Liver (tissue), 9 donors: ENCODE results near the gene F2RL3. TPM values are rescaled to one million over a fixed set of nuclear protein-coding genes. Genes with fewer than 3 reads are reported as not detected.

Experiments used
- DNase-seq: peaks from one replicate; pipeline ENCODE4 v3.0.0-alpha.2; 2017; ENCODE audit warnings: low spot score
- H3K27ac ChIP-seq, 2 donors: one replicate each; pipeline ENCODE4 v1.7.0; 2013; ENCODE audit warnings: inconsistent platforms in 2 of 2, low read length in 2 of 2, control low read depth in 1 of 2, low read depth in 1 of 2, mild to moderate bottlenecking in 1 of 2
- H3K27me3 ChIP-seq, 4 donors: one replicate each; pipeline versions ENCODE4 v1.6.1 to v1.7.0; 2013; ENCODE audit warnings: low read length in 3 of 4, inconsistent platforms in 1 of 4, mild to moderate bottlenecking in 1 of 4, moderate library complexity in 1 of 4; ENCODE audit not compliant: control insufficient read depth in 4 of 4, insufficient read depth in 4 of 4
- H3K36me3 ChIP-seq, 4 donors: one replicate each; pipeline versions ENCODE4 v1.6.1 to v1.7.0; 2013; ENCODE audit warnings: low read length in 3 of 4, mild to moderate bottlenecking in 3 of 4, low read depth in 1 of 4, moderate library complexity in 1 of 4; ENCODE audit not compliant: control insufficient read depth in 4 of 4, insufficient read depth in 3 of 4
- H3K4me1 ChIP-seq, 4 donors: one replicate each; pipeline versions ENCODE4 v1.6.1 to v1.7.0; 2013; ENCODE audit warnings: low read length in 3 of 4, mild to moderate bottlenecking in 3 of 4, moderate library complexity in 1 of 4; ENCODE audit not compliant: control insufficient read depth in 4 of 4, insufficient read depth in 4 of 4
- H3K4me3 ChIP-seq, 3 donors: one replicate each; pipeline versions ENCODE4 v1.6.1 to v1.7.0; 2013; ENCODE audit warnings: low read length in 3 of 3, control low read depth in 1 of 3, low read depth in 1 of 3, mild to moderate bottlenecking in 1 of 3
- H3K9ac ChIP-seq, 2 donors: one replicate each; pipeline ENCODE4 v1.7.0; 2013; ENCODE audit warnings: low read length in 2 of 2, mild to moderate bottlenecking in 2 of 2, moderate library complexity in 2 of 2, control low read depth in 1 of 2, low read depth in 1 of 2
- H3K9me3 ChIP-seq, 4 donors: one replicate each; pipeline versions ENCODE4 v1.6.1 to v1.7.0; 2013; ENCODE audit warnings: low read length in 3 of 4; ENCODE audit not compliant: control insufficient read depth in 4 of 4
- ATF3 ChIP-seq: IDR thresholded peaks from 2 replicates; pipeline ENCODE4 v1.6.1; 2016; ENCODE audit warnings: antibody characterized with exemption
- CTCF ChIP-seq: fragments of 150-350 bp; IDR thresholded peaks from 2 replicates; pipeline ENCODE4 v1.5.1; 2017; ENCODE audit warnings: improper control_type of control experiment, low read depth, low read length; ENCODE audit not compliant: missing input control
- EGR1 ChIP-seq, 2 donors: IDR thresholded peaks; 2 replicates each; pipeline ENCODE4 v1.6.1; 2016 to 2018; ENCODE audit warnings: antibody characterized with exemption in 2 of 2, low read depth in 2 of 2
- FOXA1 ChIP-seq: IDR thresholded peaks from 2 replicates; pipeline ENCODE4 v1.6.1; 2016; ENCODE audit warnings: antibody characterized with exemption
- JUND ChIP-seq, 2 donors: IDR thresholded peaks; 2 replicates each; pipeline ENCODE4 v1.6.1; 2016; ENCODE audit warnings: antibody characterized with exemption in 2 of 2
- NR2F2 ChIP-seq: IDR thresholded peaks from 2 replicates; pipeline ENCODE4 v1.6.1; 2016; ENCODE audit warnings: antibody characterized with exemption
- RAD21 ChIP-seq, 2 donors: IDR thresholded peaks; 2 replicates each; pipeline ENCODE4 v1.6.1; 2016; ENCODE audit warnings: antibody characterized with exemption in 2 of 2, mild to moderate bottlenecking in 2 of 2
- REST ChIP-seq: IDR thresholded peaks from 2 replicates; pipeline ENCODE4 v1.6.1; 2016; ENCODE audit warnings: antibody characterized with exemption, mild to moderate bottlenecking
- RXRA ChIP-seq, 2 donors: IDR thresholded peaks; 2 replicates each; pipeline ENCODE4 v1.6.1; 2017 to 2018; ENCODE audit warnings: antibody characterized with exemption in 2 of 2, mild to moderate bottlenecking in 1 of 2
- SP1 ChIP-seq: IDR thresholded peaks from 2 replicates; pipeline ENCODE4 v1.6.1; 2018; ENCODE audit warnings: antibody characterized with exemption, mild to moderate bottlenecking
- YY1 ChIP-seq: IDR thresholded peaks from 2 replicates; pipeline ENCODE4 v1.6.1; 2016; ENCODE audit warnings: antibody characterized with exemption, mild to moderate bottlenecking
- ZBTB33 ChIP-seq: IDR thresholded peaks from 2 replicates; pipeline ENCODE4 v1.6.1; 2016; ENCODE audit warnings: antibody characterized with exemption
- WGBS: extraction: QIAGEN DNeasy Blood & Tissue Kit; methylation state at CpG from one replicate; pipeline ENCODE4 v1.1.7; 2013; 5-methylcytosine and 5-hydroxymethylcytosine counted together
- polyA plus RNA-seq, 2 donors: library from polyadenylated mRNA; stranded (reverse) in 1 of 2; unstranded in 1 of 2; fragments of 200-250 nt in 1 of 2; fragments of >200 nt in 1 of 2; fragmentation: Nextera tagmentation in 1 of 2; extraction: Ambion mirVana in 1 of 2; gene quantifications; one replicate each; pipeline versions ENCODE4 v1.2.1 to v1.2.3, GENCODE V29; 2013 to 2015
- total RNA-seq, 2 donors: library from RNA; depleted of rRNA; stranded (reverse); fragments of >200 nt; gene quantifications; one replicate each; pipeline ENCODE4 v1.2.3, GENCODE V29; 2014
- donor health status: healthy.
- donor health status: healthy.
- donor health status: healthy.
- donor health status: healthy.
- donor health status: healthy.

Gene F2RL3
- total and polyA plus RNA-seq, 4 donors, result 0.08 to 1.6 (median 0.20) TPM

- TF ChIP-seq CTCF (no peak), JUND (IDR thresholded peaks at IDR 0.05) (no peak), RXRA (IDR thresholded peaks at IDR 0.05) (no peak)
These were observed 12.9 kb upstream of the F2RL3 start (continued) for GRCh38 chr19:16875584-16876555.

GRCh38 chr19:16876904-16877361 lies 11.9 kb upstream of the F2RL3 start:
- Histone ChIP-seq H3K27me3 (no peaks in the 10 kb centered on the region), H3K4me1 (no peaks in the 10 kb centered on the region), H3K9ac (no peak overlapping the region), H3K27ac (no peak overlapping the region), H3K4me3 (no peak overlapping the region), H3K36me3 (peaks cover 10 to 45% (median 17%) of the 10 kb centered on the region in 4 donors), H3K9me3 (peaks cover 0 to 11% (median 2%) of the 10 kb centered on the region in 4 donors)
- TF ChIP-seq REST (no peak), NR2F2 (peak; percentile 64), JUND (IDR thresholded peaks at IDR 0.05) (no peak), EGR1 (IDR thresholded peaks at IDR 0.05; ENCODE audit: low read depth in 2 of 2) (no peak), FOXA1 (no peak), RAD21 (IDR thresholded peaks at IDR 0.05) (no peak)
- 82% methylated on average over 12 of the region's 12 CpGs for WGBS
- DNase-seq, result no peak

- 91% methylated on average over 11 of the region's 11 CpGs for WGBS
- no peak overlapping the region for H3K27ac ChIP-seq
- DNase-seq, result no peak
- TF ChIP-seq ZBTB33 (no peak), SP1 (no peak), EGR1 (IDR thresholded peaks at IDR 0.05; ENCODE audit: low read depth in 2 of 2) (no peak), ATF3 (no peak), YY1 (no peak), RXRA (IDR thresholded peaks at IDR 0.05) (no peak)
- no peak overlapping the region for H3K9ac ChIP-seq
- no peaks in the 10 kb centered on the region for H3K27me3 ChIP-seq
- no peak overlapping the region for H3K4me3 ChIP-seq
- no peaks in the 10 kb centered on the region for H3K4me1 ChIP-seq
- peaks cover 10 to 43% (median 15%) of the 10 kb centered on the region in 4 donors for H3K36me3 ChIP-seq
- H3K9me3 ChIP-seq, result peaks cover 0 to 17% (median 2%) of the 10 kb centered on the region in 4 donors
These were observed 11.2 kb upstream of the F2RL3 start for GRCh38 chr19:16877581-16877980.
